ENCODE results near the gene PML.

Gene PML

DNA sequence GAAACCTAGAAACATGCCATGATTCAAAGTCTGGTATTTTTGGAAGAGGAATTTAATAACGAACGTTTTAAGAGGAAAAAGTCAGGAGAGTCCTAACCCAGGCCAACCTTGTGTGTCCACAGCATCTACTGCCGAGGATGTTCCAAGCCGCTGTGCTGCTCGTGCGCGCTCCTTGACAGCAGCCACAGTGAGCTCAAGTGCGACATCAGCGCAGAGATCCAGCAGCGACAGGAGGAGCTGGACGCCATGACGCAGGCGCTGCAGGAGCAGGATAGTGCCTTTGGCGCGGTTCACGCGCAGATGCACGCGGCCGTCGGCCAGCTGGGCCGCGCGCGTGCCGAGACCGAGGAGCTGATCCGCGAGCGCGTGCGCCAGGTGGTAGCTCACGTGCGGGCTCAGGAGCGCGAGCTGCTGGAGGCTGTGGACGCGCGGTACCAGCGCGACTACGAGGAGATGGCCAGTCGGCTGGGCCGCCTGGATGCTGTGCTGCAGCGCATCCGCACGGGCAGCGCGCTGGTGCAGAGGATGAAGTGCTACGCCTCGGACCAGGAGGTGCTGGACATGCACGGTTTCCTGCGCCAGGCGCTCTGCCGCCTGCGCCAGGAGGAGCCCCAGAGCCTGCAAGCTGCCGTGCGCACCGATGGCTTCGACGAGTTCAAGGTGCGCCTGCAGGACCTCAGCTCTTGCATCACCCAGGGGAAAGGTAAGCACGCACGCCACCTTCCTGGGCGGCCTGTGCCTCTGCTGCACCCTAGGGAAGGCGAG, 28.4 kb downstream of the PML start:
- DNase-seq (ENCODE audit: low read depth), result no peak
- no peak overlapping the region for H3K4me3 ChIP-seq (ENCODE audit: control insufficient read depth, low read depth, low read length)
- TF ChIP-seq, protein P1, sequence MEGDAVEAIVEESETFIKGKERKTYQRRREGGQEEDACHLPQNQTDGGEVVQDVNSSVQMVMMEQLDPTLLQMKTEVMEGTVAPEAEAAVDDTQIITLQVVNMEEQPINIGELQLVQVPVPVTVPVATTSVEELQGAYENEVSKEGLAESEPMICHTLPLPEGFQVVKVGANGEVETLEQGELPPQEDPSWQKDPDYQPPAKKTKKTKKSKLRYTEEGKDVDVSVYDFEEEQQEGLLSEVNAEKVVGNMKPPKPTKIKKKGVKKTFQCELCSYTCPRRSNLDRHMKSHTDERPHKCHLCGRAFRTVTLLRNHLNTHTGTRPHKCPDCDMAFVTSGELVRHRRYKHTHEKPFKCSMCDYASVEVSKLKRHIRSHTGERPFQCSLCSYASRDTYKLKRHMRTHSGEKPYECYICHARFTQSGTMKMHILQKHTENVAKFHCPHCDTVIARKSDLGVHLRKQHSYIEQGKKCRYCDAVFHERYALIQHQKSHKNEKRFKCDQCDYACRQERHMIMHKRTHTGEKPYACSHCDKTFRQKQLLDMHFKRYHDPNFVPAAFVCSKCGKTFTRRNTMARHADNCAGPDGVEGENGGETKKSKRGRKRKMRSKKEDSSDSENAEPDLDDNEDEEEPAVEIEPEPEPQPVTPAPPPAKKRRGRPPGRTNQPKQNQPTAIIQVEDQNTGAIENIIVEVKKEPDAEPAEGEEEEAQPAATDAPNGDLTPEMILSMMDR (conservative IDR thresholded peaks at IDR 0.05; ENCODE audit: control insufficient read depth, insufficient read depth, low read depth, low read length), result no peak

DNA sequence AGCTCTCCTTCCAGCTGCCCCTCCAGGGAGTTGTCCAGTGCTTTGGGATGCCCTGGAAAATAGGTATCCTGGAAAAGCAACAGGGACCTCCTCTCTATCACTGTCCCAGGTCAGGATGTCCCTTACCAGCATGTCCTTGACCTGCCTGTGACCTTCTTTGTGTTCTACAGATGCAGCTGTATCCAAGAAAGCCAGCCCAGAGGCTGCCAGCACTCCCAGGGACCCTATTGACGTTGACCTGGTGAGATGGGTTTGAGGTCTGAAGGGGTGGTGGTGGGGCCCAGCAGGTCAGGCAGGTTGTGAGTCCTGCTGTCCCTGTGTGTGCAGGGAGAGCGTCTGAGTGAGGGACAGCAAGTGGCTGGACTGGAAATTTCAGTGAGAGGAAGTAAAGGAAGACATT, 30.2 kb downstream of the PML start:
- no peak overlapping the region for H3K4me3 ChIP-seq (ENCODE audit: control insufficient read depth, low read depth, low read length)
- DNase-seq (ENCODE audit: low read depth), result no peak
- TF ChIP-seq, protein P1 (conservative IDR thresholded peaks at IDR 0.05; ENCODE audit: control insufficient read depth, insufficient read depth, low read depth, low read length), result no peak

DNA sequence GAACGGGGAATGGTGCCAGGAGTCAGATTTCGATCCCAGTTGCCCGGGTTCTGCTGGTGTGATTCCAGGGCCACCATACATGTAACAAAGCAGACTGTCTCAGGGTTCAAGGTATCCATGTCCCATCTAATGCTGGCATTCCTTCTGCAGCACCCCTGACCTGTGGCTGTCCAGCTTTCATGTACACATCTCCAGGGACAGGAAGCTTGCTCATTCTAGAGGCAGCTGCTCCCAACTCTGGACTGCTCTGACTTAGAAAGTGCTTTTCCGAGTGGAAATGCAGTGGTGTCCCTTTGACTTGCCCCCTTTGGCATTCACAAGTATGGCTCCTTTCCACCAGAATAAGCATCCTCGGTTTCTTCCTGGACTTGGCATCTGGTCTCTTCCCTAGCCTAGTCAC, 30.9 kb downstream of the PML start:
- H3K4me3 ChIP-seq (ENCODE audit: control insufficient read depth, low read depth, low read length), result no peak overlapping the region
- DNase-seq (ENCODE audit: low read depth), result no peak
- TF ChIP-seq, protein P1 (conservative IDR thresholded peaks at IDR 0.05; ENCODE audit: control insufficient read depth, insufficient read depth, low read depth, low read length), result no peak

DNA sequence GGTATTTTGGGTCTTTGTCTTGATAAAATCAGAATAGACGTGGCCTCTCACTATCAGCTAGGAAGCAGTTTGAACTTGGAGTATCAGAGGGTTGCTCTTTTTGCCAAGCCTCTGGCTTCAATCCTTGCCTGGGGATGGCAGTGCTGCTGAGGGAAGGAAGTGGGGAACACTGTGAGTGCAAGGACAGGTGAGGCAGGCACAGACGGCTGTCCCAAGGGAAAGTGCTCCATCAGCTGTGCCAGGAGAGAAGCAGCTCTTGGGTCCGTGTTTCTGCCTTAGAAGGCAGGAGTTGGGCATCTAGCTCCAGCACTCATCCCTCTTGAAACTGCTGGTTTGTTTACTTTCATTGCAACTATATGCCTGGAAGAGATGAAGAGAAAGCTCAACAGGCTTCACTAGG, 33.2 kb downstream of the PML start:
- H3K4me3 ChIP-seq (ENCODE audit: control insufficient read depth, low read depth, low read length), result no peak overlapping the region
- no peak for DNase-seq (ENCODE audit: low read depth)
- TF ChIP-seq, protein P1 (conservative IDR thresholded peaks at IDR 0.05; ENCODE audit: control insufficient read depth, insufficient read depth, low read depth, low read length), result no peak

DNA sequence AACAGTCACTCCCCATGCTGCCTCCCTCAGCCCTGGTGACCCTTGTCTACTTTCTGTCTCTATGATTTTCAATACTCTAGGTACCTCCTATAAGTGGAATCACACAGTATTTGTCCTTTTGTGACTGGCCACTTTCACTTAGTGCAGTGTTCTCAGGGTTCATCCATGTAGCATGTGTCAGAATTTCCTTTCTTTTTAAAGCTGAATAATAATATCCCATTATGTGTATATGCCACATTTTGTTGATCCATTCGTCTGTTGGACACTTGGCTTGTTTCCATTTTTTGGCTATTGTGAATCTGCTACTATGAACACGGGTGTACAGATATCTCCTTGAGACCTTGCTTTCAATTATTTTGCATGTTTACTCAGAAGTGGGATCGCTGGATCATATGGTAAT, 34.1 kb downstream of the PML start:
- TF ChIP-seq, protein P1 (conservative IDR thresholded peaks at IDR 0.05; ENCODE audit: control insufficient read depth, insufficient read depth, low read depth, low read length), result no peak
- no peak for DNase-seq (ENCODE audit: low read depth)
- H3K4me3 ChIP-seq (ENCODE audit: control insufficient read depth, low read depth, low read length), result no peak overlapping the region

DNA sequence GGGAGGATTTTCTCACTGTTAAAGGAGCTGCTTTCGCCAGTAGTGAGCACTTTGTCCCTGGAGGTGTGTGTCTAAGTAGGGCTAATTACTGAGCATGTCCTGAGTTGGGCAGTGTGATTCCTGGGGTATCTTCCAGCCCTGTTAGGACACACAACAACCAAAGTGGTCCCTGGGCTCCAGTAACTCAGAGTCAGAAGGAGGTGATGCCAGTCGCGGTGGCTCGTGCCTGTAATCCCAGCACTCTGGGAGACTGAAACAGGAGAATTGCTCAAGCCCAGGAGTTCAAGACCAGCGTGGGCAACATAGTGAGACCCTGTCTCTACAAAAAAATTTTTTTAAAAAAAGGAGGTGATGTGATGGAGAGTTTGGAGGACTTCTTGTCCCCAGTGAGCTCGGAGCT, 37.5 kb downstream of the PML start:
- H3K4me3 ChIP-seq (ENCODE audit: control insufficient read depth, low read depth, low read length), result no peak overlapping the region
- TF ChIP-seq, protein P1 (conservative IDR thresholded peaks at IDR 0.05; ENCODE audit: control insufficient read depth, insufficient read depth, low read depth, low read length), result no peak

More for the DNA sequence above, 37.5 kb downstream of the PML start:
- DNase-seq (ENCODE audit: low read depth), result no peak

Data from fibroblast of mammary gland (primary cell).